ENCODE results near the gene CLDN6.

Gene CLDN6

GRCh38 chr16:3025032-3026002, 7.3 kb upstream of the CLDN6 start:
- no peak overlapping the region for H3K27ac ChIP-seq

GRCh38 chr16:3023669-3024478, 5.9 kb upstream of the CLDN6 start, which contains the start of the genes HCFC1R1 and THOC6:
HCFC1R1 (minus strand) TSS chr16:3023942; CDS start chr16:3023941, 1 bp downstream.
THOC6 (plus strand) TSS chr16:3024035; CDS start chr16:3024327, 292 bp downstream.
- no peak for TF ChIP-seq CTCF (conservative IDR thresholded peaks at IDR 0.05)

More at GRCh38 chr16:3025032-3026002, 7.3 kb upstream of the CLDN6 start:
- no peak for TF ChIP-seq CTCF (conservative IDR thresholded peaks at IDR 0.05)

GRCh38 chr16:3023415-3023668, 5.4 kb upstream of the CLDN6 start:
- peak overlapping the region; percentile 79 for H3K27ac ChIP-seq
- TF ChIP-seq CTCF (conservative IDR thresholded peaks at IDR 0.05): no peak

More at GRCh38 chr16:3023669-3024478, 5.9 kb upstream of the CLDN6 start, which contains the start of the genes HCFC1R1 and THOC6:
- peak within 1 kb of the TSS; percentile 79 for H3K27ac ChIP-seq

GRCh38 chr16:3022684-3023414, 4.9 kb upstream of the CLDN6 start:
- H3K27ac ChIP-seq: peak overlapping the region; percentile 79; the same call in 1 of the 2 replicates
- no peak for TF ChIP-seq CTCF (conservative IDR thresholded peaks at IDR 0.05)

GRCh38 chr16:3022208-3022683, 4.3 kb upstream of the CLDN6 start:
- TF ChIP-seq CTCF (conservative IDR thresholded peaks at IDR 0.05): no peak

GRCh38 chr16:3021449-3022207, 3.6 kb upstream of the CLDN6 start:
- H3K27ac ChIP-seq: peak overlapping the region; percentile 42; the same call in 1 of the 2 replicates

More at GRCh38 chr16:3022208-3022683, 4.3 kb upstream of the CLDN6 start:
- no peak overlapping the region for H3K27ac ChIP-seq

More at GRCh38 chr16:3021449-3022207, 3.6 kb upstream of the CLDN6 start:
- peak; percentile 28; the same call in 1 of the 2 replicates for TF ChIP-seq CTCF (conservative IDR thresholded peaks at IDR 0.05)

Data from VCaP (cell line).